ENCODE data around the gene CCHCR1.
"Not testable (repeated sequence)": the region's sequence is repeated elsewhere in the genome, so short reads cannot be mapped to it uniquely, and the experiment has no call there.

CCHCR1 gene

GRCh38 chr6:31157513-31158139, at the start of gene CCHCR1:
Gene CCHCR1 (minus strand): TSS chr6:31157802. CDS start chr6:31157600, 202 bp downstream.
- DNase-seq (ENCODE audit: low spot score): no peak

GRCh38 chr6:31205638-31206037, 48.0 kb upstream of the CCHCR1 start:
- DNase-seq (ENCODE audit: low spot score): no peak

GRCh38 chr6:31204751-31205145, 47.1 kb upstream of the CCHCR1 start:
- no peak for DNase-seq (ENCODE audit: low spot score)

GRCh38 chr6:31203345-31203979, 45.9 kb upstream of the CCHCR1 start:
- DNase-seq (ENCODE audit: low spot score): peak; percentile 71

- no peak for DNase-seq (ENCODE audit: low spot score)
These were observed 44.9 kb upstream of the CCHCR1 start for GRCh38 chr6:31202259-31203166.

- DNase-seq (ENCODE audit: low spot score): not testable (repeated sequence)
These were observed 41.5 kb upstream of the CCHCR1 start for GRCh38 chr6:31199105-31199452.

- peak; percentile 96 for DNase-seq (ENCODE audit: low spot score)
These were observed 40.1 kb upstream of the CCHCR1 start for GRCh38 chr6:31197559-31198305.

GRCh38 chr6:31196251-31197022, 38.8 kb upstream of the CCHCR1 start:
- not testable (repeated sequence) for DNase-seq (ENCODE audit: low spot score)

GRCh38 chr6:31195308-31195979, 37.8 kb upstream of the CCHCR1 start:
- not testable (repeated sequence) for DNase-seq (ENCODE audit: low spot score)

- no peak for DNase-seq (ENCODE audit: low spot score)
These were observed 36.6 kb upstream of the CCHCR1 start for GRCh38 chr6:31194061-31194834.

- DNase-seq (ENCODE audit: low spot score): no peak
These were observed 35.6 kb upstream of the CCHCR1 start for GRCh38 chr6:31193206-31193605.

GRCh38 chr6:31192431-31193105, 35.0 kb upstream of the CCHCR1 start:
- peak; percentile 70 for DNase-seq (ENCODE audit: low spot score)

GRCh38 chr6:31190488-31190887, 32.9 kb upstream of the CCHCR1 start:
- DNase-seq (ENCODE audit: low spot score): no peak

- not testable (repeated sequence) for DNase-seq (ENCODE audit: low spot score)
These were observed 31.6 kb upstream of the CCHCR1 start for GRCh38 chr6:31189223-31189622.

- no peak for DNase-seq (ENCODE audit: low spot score)
These were observed 30.2 kb upstream of the CCHCR1 start for GRCh38 chr6:31187780-31188194.

GRCh38 chr6:31186052-31186734, 28.6 kb upstream of the CCHCR1 start:
- no peak for DNase-seq (ENCODE audit: low spot score)

GRCh38 chr6:31185695-31186051, 28.1 kb upstream of the CCHCR1 start:
- DNase-seq (ENCODE audit: low spot score): not testable (repeated sequence)

- not testable (repeated sequence) for DNase-seq (ENCODE audit: low spot score)
These were observed 26.3 kb upstream of the CCHCR1 start for GRCh38 chr6:31183859-31184258.

- DNase-seq (ENCODE audit: low spot score): not testable (repeated sequence)
These were observed 25.7 kb upstream of the CCHCR1 start for GRCh38 chr6:31183287-31183686.
